Stomach (tissue), 9 donors: ENCODE data around the gene LRRC74B. TPM values are rescaled to one million over a fixed set of nuclear protein-coding genes. Genes with fewer than 3 reads are reported as not detected.

Experiments used
- DNase-seq, 2 donors: peaks; one replicate each; pipeline versions ENCODE4 v3.0.0 to v3.0.0-alpha.2; 2013 to 2019
- H3K27ac ChIP-seq, 5 donors: fragments of 200-600 bp in 4 of 5; sonication (generic) in 4 of 5; one replicate each; pipeline ENCODE4 v1.5.1; 2013 to 2019; ENCODE audit warnings: mild to moderate bottlenecking in 1 of 5, moderate library complexity in 1 of 5
- H3K27me3 ChIP-seq, 3 donors: fragments of 200-600 bp; sonication (generic); one replicate each; pipeline ENCODE4 v1.5.1; 2017 to 2019; ENCODE audit warnings: mixed run types in 1 of 3
- H3K36me3 ChIP-seq, 4 donors: fragments of 200-600 bp; sonication (generic); 1 replicate in 3 of 4; 2 replicates in 1 of 4; pipeline ENCODE4 v1.5.1; 2016 to 2019
- H3K4me1 ChIP-seq, 4 donors: fragments of 200-600 bp; sonication (generic); one replicate each; pipeline ENCODE4 v1.5.1; 2016 to 2019
- H3K4me3 ChIP-seq, 4 donors: fragments of 200-600 bp; sonication (generic) in 3 of 4; one replicate each; pipeline ENCODE4 v1.5.1; 2016 to 2019; ENCODE audit warnings: mild to moderate bottlenecking in 1 of 4
- H3K9me3 ChIP-seq, 4 donors: fragments of 200-600 bp; sonication (generic); one replicate each; pipeline ENCODE4 v1.5.1; 2016 to 2019
- EP300 ChIP-seq: sonication (generic); formaldehyde crosslinking; IDR thresholded peaks from one replicate; pipeline ENCODE4 v1.6.1; 2017; ENCODE audit warnings: antibody characterized with exemption
- POLR2A ChIP-seq, 4 donors: fragments of 450-650 bp; IDR thresholded peaks; one replicate each; pipeline ENCODE4 v1.6.1; 2016; ENCODE audit warnings: antibody characterized with exemption in 4 of 4, control low read depth in 2 of 4, mild to moderate bottlenecking in 1 of 4, moderate library complexity in 1 of 4
- POLR2AphosphoS5 ChIP-seq, 3 donors: sonication (generic); formaldehyde crosslinking; IDR thresholded peaks; one replicate each; pipeline ENCODE4 v1.6.1; 2016; ENCODE audit warnings: antibody characterized with exemption in 3 of 3
- WGBS, 5 donors: extraction: QIAGEN DNeasy Blood & Tissue Kit in 3 of 5; methylation state at CpG; one replicate each; pipeline versions ENCODE4 v1.1.5 to v1.1.7; 2013 to 2018; 5-methylcytosine and 5-hydroxymethylcytosine counted together
- intact Hi-C: fragments of 100-400 bp; cut with DNase I; formaldehyde crosslinking; loops from one replicate; pipeline ENCODE4 v1.15.1; 2023; ENCODE audit warnings: low total_unique reads
- polyA plus RNA-seq, 3 donors: library from polyadenylated mRNA; stranded (reverse); fragments of 200-250 nt; gene quantifications; one replicate each; pipeline ENCODE4 v1.2.3, GENCODE V29; 2013
- total RNA-seq, 5 donors: library from RNA; depleted of rRNA; stranded (reverse); fragments of >200 nt; gene quantifications; one replicate each; pipeline versions ENCODE4 v1.1.0 to v1.2.3, GENCODE V29; 2014 to 2016
- TF ChIP-seq, protein P1 (sequence below), 7 experiments: fragments of 450-650 bp in 4 of 7; fragments of 200-600 bp in 3 of 7; sonication (generic) in 3 of 7; IDR thresholded peaks; one replicate each; pipeline ENCODE4 v1.5.1; 2016 to 2019; ENCODE audit warnings: antibody characterized with exemption in 7 of 7, control low read depth in 2 of 7, mild to moderate bottlenecking in 1 of 7
- donor health status: healthy with polysubstance abuse.
- donor health status: Bipolar disorder and iron deficiency.
- donor health status: healthy.

The LRRC74B gene
- total and polyA plus RNA-seq, 8 donors, result not detected

DNA sequence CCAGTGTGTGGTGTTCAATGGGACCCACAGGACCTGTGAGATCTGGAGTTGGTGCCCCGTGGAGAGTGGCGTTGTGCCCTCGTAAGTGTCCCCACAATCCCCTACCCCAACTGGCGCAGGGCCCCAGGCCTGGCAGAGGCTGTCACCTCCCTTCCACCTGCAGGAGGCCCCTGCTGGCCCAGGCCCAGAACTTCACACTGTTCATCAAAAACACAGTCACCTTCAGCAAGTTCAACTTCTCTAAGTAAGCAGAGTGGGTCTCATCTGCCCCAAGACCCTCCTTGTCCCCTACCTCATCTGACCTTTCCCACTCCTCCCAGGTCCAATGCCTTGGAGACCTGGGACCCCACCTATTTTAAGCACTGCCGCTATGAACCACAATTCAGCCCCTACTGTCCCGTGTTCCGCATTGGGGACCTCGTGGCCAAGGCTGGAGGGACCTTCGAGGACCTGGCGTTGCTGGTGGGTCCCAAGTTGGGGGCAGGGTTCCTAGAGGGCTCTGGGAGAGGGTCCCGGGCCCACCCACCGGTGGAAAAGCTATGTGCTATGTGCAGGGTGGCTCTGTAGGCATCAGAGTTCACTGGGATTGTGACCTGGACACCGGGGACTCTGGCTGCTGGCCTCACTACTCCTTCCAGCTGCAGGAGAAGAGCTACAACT is 22.7 kb upstream of the LRRC74B start:
- TF ChIP-seq EP300, result no peak
- TF ChIP-seq, protein P1, sequence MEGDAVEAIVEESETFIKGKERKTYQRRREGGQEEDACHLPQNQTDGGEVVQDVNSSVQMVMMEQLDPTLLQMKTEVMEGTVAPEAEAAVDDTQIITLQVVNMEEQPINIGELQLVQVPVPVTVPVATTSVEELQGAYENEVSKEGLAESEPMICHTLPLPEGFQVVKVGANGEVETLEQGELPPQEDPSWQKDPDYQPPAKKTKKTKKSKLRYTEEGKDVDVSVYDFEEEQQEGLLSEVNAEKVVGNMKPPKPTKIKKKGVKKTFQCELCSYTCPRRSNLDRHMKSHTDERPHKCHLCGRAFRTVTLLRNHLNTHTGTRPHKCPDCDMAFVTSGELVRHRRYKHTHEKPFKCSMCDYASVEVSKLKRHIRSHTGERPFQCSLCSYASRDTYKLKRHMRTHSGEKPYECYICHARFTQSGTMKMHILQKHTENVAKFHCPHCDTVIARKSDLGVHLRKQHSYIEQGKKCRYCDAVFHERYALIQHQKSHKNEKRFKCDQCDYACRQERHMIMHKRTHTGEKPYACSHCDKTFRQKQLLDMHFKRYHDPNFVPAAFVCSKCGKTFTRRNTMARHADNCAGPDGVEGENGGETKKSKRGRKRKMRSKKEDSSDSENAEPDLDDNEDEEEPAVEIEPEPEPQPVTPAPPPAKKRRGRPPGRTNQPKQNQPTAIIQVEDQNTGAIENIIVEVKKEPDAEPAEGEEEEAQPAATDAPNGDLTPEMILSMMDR (IDR thresholded peaks at IDR 0.05), result no peak
- no peak for TF ChIP-seq POLR2A (IDR thresholded peaks at IDR 0.05)
- Histone ChIP-seq H3K27me3 (no peaks in the 10 kb centered on the region), H3K27ac (no peak overlapping the region), H3K36me3 (no peaks in the 10 kb centered on the region), H3K4me3 (no peak overlapping the region), H3K4me1 (no peaks in the 10 kb centered on the region), H3K9me3 (no peaks in the 10 kb centered on the region)
- intact Hi-C loops, result loop anchor here (10.0 kb wide), 1 partner anchor 58 kb away; the partner anchor contains the start of gene AIFM3
- no peak for DNase-seq
- WGBS, 5 donors, result 74 to 84% (median 78%) methylated on average over 8 to 13 of the region's 13 CpGs

- Histone ChIP-seq H3K4me3 (no peak overlapping the region), H3K4me1 (no peaks in the 10 kb centered on the region), H3K36me3 (no peaks in the 10 kb centered on the region), H3K9me3 (no peaks in the 10 kb centered on the region), H3K27ac (no peak overlapping the region), H3K27me3 (peaks cover 0 to 20% (median 0%) of the 10 kb centered on the region in 3 donors)
- intact Hi-C loops, result loop anchor here (10.0 kb wide), 1 partner anchor 60 kb away; the partner anchor contains the start of gene AIFM3
- TF ChIP-seq, protein P1 (IDR thresholded peaks at IDR 0.05), result no peak
- no peak for TF ChIP-seq POLR2AphosphoS5 (IDR thresholded peaks at IDR 0.05)
- TF ChIP-seq EP300, result no peak
- TF ChIP-seq POLR2A (IDR thresholded peaks at IDR 0.05), result no peak
- 58 to 66% (median 62%) methylated on average over 8 of the region's 8 CpGs for WGBS, 5 donors
- no peak for DNase-seq
Observed at GRCh38 chr22:21025266-21025665, 20.5 kb upstream of the LRRC74B start.

DNA sequence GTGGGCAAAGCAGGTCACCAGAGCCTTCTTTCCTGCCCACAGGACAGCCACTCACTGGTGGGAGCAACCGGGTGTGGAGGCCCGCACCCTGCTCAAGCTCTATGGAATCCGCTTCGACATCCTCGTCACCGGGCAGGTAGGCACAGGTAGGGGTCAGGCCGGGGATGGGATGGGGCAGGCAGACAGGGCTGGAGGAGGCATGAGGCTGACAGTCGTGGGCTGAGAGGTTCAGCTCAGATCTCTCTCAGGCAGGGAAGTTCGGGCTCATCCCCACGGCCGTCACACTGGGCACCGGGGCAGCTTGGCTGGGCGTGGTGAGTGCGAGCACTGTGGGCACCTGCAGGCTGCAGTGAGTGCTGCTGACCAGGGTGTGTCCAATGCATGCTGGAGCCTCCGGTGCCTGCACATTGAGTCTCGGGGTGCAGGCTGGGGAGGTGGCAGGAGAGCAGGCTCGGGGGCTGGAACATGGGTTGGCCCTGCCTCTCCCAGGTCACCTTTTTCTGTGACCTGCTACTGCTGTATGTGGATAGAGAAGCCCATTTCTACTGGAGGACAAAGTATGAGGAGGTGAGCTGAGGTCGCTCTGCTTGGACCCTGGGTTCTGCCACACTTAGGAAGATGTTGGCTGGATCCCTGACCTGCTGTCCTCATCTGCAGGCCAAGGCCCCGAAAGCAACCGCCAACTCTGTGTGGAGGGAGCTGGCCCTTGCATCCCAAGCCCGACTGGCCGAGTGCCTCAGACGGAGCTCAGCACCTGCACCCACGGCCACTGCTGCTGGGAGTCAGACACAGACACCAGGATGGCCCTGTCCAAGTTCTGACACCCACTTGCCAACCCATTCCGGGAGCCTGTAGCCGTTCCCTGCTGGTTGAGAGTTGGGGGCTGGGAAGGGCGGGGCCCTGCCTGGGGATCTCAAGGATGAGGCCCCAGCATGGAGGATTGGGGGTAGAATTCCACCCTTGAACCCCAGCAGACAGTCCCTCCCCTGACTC is 19.7 kb upstream of the LRRC74B start:
- Histone ChIP-seq H3K27ac (no peak overlapping the region), H3K9me3 (no peaks in the 10 kb centered on the region), H3K27me3 (peaks cover 0 to 28% (median 0%) of the 10 kb centered on the region in 3 donors), H3K4me3 (no peak overlapping the region), H3K4me1 (no peaks in the 10 kb centered on the region), H3K36me3 (no peaks in the 10 kb centered on the region)
- WGBS, 5 donors, result 84 to 91% (median 86%) methylated on average over 14 to 27 of the region's 27 CpGs
- no peak for DNase-seq
- intact Hi-C loops, result loop anchor here (10.0 kb wide), 1 partner anchor 61 kb away; the partner anchor contains the start of gene AIFM3
- TF ChIP-seq POLR2AphosphoS5 (IDR thresholded peaks at IDR 0.05) (no peak), EP300 (no peak), POLR2A (IDR thresholded peaks at IDR 0.05) (no peak)
- TF ChIP-seq, protein P1 (IDR thresholded peaks at IDR 0.05), result no peak
